HepG2 (cell line): ENCODE results near the gene SNRNP200. TPM values are rescaled to one million over a fixed set of nuclear protein-coding genes. Genes with fewer than 3 reads are reported as not detected.
A peak's percentile ranks its signal among the peaks of the same experiment; 100 is the strongest.

Experiments used
- ADNP ChIP-seq: sonication (generic); formaldehyde crosslinking; IDR thresholded peaks from 2 replicates; pipeline ENCODE4 v1.4.0; 2020; ENCODE audit warnings: missing genetic modification reagents
- AGO2 ChIP-seq: fragments of 200-400 bp; formaldehyde crosslinking; optimal IDR thresholded peaks from 2 replicates; pipeline ENCODE3; 2017; ENCODE audit warnings: mild to moderate bottlenecking, low read depth, low read length, moderate library complexity
- BORCS8-MEF2B ChIP-seq: sonication (generic); formaldehyde crosslinking; IDR thresholded peaks from 2 replicates; pipeline ENCODE4 v1.8.0; 2022; ENCODE audit warnings: mild to moderate bottlenecking, missing genetic modification reagents
- ETV5 ChIP-seq: IDR thresholded peaks from 2 replicates; pipeline ENCODE4 v1.6.1; 2018; ENCODE audit warnings: missing biosample characterization, missing genetic modification reagents, inconsistent platforms, borderline replicate concordance
- HINFP ChIP-seq: sonication (generic); formaldehyde crosslinking; IDR thresholded peaks from 2 replicates; pipeline ENCODE4 v1.4.0; 2020; ENCODE audit warnings: low read depth, mild to moderate bottlenecking, missing genetic modification reagents
- HIVEP1 ChIP-seq: sonication (generic); formaldehyde crosslinking; IDR thresholded peaks from 2 replicates; pipeline ENCODE4 v1.4.0; 2020; ENCODE audit warnings: mild to moderate bottlenecking, missing genetic modification reagents
- HOXA7 ChIP-seq: sonication (generic); formaldehyde crosslinking; IDR thresholded peaks from 2 replicates; pipeline ENCODE4 v1.8.1; 2022; ENCODE audit warnings: mild to moderate bottlenecking, missing genetic modification reagents, moderate library complexity
- JDP2 ChIP-seq: sonication (generic); formaldehyde crosslinking; IDR thresholded peaks from 2 replicates; pipeline ENCODE4 v1.8.1; 2022; ENCODE audit warnings: missing genetic modification reagents, borderline replicate concordance
- MAFF ChIP-seq: IDR thresholded peaks from 2 replicates; pipeline ENCODE4 v1.6.1; 2011; ENCODE audit warnings: low read depth, low read length, improper control_type of control experiment
- MED8 ChIP-seq: sonication (generic); formaldehyde crosslinking; IDR thresholded peaks from 2 replicates; pipeline ENCODE4 v1.8.1; 2023; ENCODE audit warnings: mild to moderate bottlenecking, missing genetic modification reagents; ENCODE audit not compliant: insufficient replicate concordance
- MIER2 ChIP-seq: IDR thresholded peaks from 2 replicates; pipeline ENCODE4 v1.6.1; 2016; ENCODE audit warnings: missing biosample characterization, missing genetic modification reagents
- NR2F1 ChIP-seq, 2 experiments: fragments of 450-650 bp in 1 of 2; formaldehyde crosslinking in 1 of 2; IDR thresholded peaks; 2 replicates each; pipeline versions ENCODE4 v1.5.0 to v1.6.1; 2016 to 2020; ENCODE audit warnings: mild to moderate bottlenecking in 1 of 2, missing compliant biosample characterization in 1 of 2, missing genetic modification reagents in 1 of 2, moderate library complexity in 1 of 2
- RBFOX2 ChIP-seq: fragments of 200-400 bp; formaldehyde crosslinking; IDR thresholded peaks from 2 replicates; pipeline ENCODE4 v1.6.1; 2017; ENCODE audit warnings: low read depth, mild to moderate bottlenecking, low read length
- SP1 ChIP-seq, 2 experiments: fragments of 450-650 bp in 1 of 2; sonication (generic) in 1 of 2; formaldehyde crosslinking in 1 of 2; IDR thresholded peaks; 2 replicates each; pipeline versions ENCODE4 v1.4.0 to v1.6.1; 2016 to 2020; ENCODE audit warnings: missing genetic modification reagents in 1 of 2
- SYNCRIP ChIP-seq: fragments of 200-400 bp; formaldehyde crosslinking; IDR thresholded peaks from 2 replicates; pipeline ENCODE4 v1.6.1; 2018; ENCODE audit warnings: mild to moderate bottlenecking, low read depth, low read length; ENCODE audit not compliant: insufficient read depth
- TBX2 ChIP-seq: sonication (generic); formaldehyde crosslinking; IDR thresholded peaks from 2 replicates; pipeline ENCODE4 v1.5.0; 2020; ENCODE audit warnings: missing genetic modification reagents, mild to moderate bottlenecking, borderline replicate concordance
- ZBTB3 ChIP-seq: sonication (generic); formaldehyde crosslinking; IDR thresholded peaks from 2 replicates; pipeline ENCODE4 v1.4.0; 2020; ENCODE audit warnings: low read depth, mild to moderate bottlenecking, moderate library complexity, missing genetic modification reagents, borderline replicate concordance
- ZNF225 ChIP-seq: sonication (generic); formaldehyde crosslinking; IDR thresholded peaks from 2 replicates; pipeline ENCODE4 v1.4.0; 2020; ENCODE audit warnings: mild to moderate bottlenecking, missing genetic modification reagents
- ZNF543 ChIP-seq: sonication (generic); formaldehyde crosslinking; IDR thresholded peaks from 2 replicates; pipeline ENCODE4 v1.4.0; 2020; ENCODE audit warnings: mild to moderate bottlenecking, missing genetic modification reagents
- ZNF678 ChIP-seq: sonication (generic); formaldehyde crosslinking; IDR thresholded peaks from 2 replicates; pipeline ENCODE4 v1.4.0; 2020; ENCODE audit warnings: mild to moderate bottlenecking, missing genetic modification reagents
- ZNF687 ChIP-seq: sonication (generic); formaldehyde crosslinking; IDR thresholded peaks from 2 replicates; pipeline ENCODE4 v1.5.1; 2020; ENCODE audit warnings: mild to moderate bottlenecking, missing genetic modification reagents, moderate library complexity
- ZNF775 ChIP-seq: sonication (generic); formaldehyde crosslinking; IDR thresholded peaks from 2 replicates; pipeline ENCODE4 v1.4.0; 2020; ENCODE audit warnings: missing genetic modification reagents, mild to moderate bottlenecking, moderate library complexity, borderline replicate concordance
- ZSCAN20 ChIP-seq: sonication (generic); formaldehyde crosslinking; IDR thresholded peaks from 2 replicates; pipeline ENCODE4 v1.4.0; 2020; ENCODE audit warnings: missing genetic modification reagents, mild to moderate bottlenecking, borderline replicate concordance
- polyA plus RNA-seq, 8 experiments: library from polyadenylated mRNA; depleted of rRNA in 3 of 8; stranded (reverse) in 7 of 8; unstranded in 1 of 8; fragments of >200 nt; fragmentation: Illumina TruSeq in 4 of 8; extraction: Trizol in 4 of 8; gene quantifications; 2 replicates each; pipeline versions ENCODE4 v1.2.1 to v1.2.3, GENCODE V29; 2011 to 2016; ENCODE audit warnings: low read depth in 4 of 8, missing spikeins in 1 of 8, mixed read lengths in 1 of 8; ENCODE audit not compliant: insufficient read depth in 1 of 8
- total RNA-seq, 5 experiments: library from RNA; depleted of rRNA; stranded (reverse); fragments of >200 nt; fragmentation: Illumina TruSeq; extraction: Trizol; gene quantifications; 2 replicates each; pipeline ENCODE4 v1.2.3, GENCODE V29; 2016; ENCODE audit warnings: low read depth in 1 of 5
- TF ChIP-seq, protein P1 (sequence below): sonication (generic); formaldehyde crosslinking; IDR thresholded peaks from 2 replicates; pipeline ENCODE4 v1.4.0; 2020; ENCODE audit warnings: low read depth, mild to moderate bottlenecking, missing genetic modification reagents

The SNRNP200 gene
- total and polyA plus RNA-seq, 2 of the 13 experiments (the other 11 are each of a cell fraction or from before 2014, with no cell fraction given), result 99.0 to 232 TPM

- no peak for TF ChIP-seq ZBTB3
- no peak for TF ChIP-seq SYNCRIP
- no peak for TF ChIP-seq NR2F1 (CRISPR knock-in tag; IDR thresholded peaks at IDR 0.05)
- no peak; the same call in 1 of the 2 replicates for TF ChIP-seq ZNF678 (CRISPR knock-in tag)
- no peak for TF ChIP-seq HOXA7
- TF ChIP-seq HIVEP1, result no peak
- no peak for TF ChIP-seq MED8
- 0 out of 2 replicates have a peak, but pooled peaks have one; percentile 28 for TF ChIP-seq ZSCAN20 (CRISPR knock-in tag)
- no peak for TF ChIP-seq ZNF775 (CRISPR knock-in tag)
- TF ChIP-seq AGO2, result no peak
- peak; percentile 55; the same call in 1 of the 2 replicates for TF ChIP-seq TBX2 (CRISPR knock-in tag)
- peak; percentile 19; the same call in 1 of the 2 replicates for TF ChIP-seq MAFF
- peak; percentile 39; the same call in 1 of the 2 replicates for TF ChIP-seq BORCS8-MEF2B (CRISPR knock-in tag)
- TF ChIP-seq ADNP, result 0 out of 2 replicates have a peak, but pooled peaks have one; percentile 22
- no peak for TF ChIP-seq RBFOX2
- TF ChIP-seq ZNF687 (CRISPR knock-in tag), result peak; percentile 83
- TF ChIP-seq, protein P1, sequence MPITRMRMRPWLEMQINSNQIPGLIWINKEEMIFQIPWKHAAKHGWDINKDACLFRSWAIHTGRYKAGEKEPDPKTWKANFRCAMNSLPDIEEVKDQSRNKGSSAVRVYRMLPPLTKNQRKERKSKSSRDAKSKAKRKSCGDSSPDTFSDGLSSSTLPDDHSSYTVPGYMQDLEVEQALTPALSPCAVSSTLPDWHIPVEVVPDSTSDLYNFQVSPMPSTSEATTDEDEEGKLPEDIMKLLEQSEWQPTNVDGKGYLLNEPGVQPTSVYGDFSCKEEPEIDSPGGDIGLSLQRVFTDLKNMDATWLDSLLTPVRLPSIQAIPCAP (CRISPR knock-in tag), result no peak
- no peak for TF ChIP-seq ZNF225
- no peak for TF ChIP-seq SP1 (IDR thresholded peaks at IDR 0.05)
- no peak for TF ChIP-seq SP1 (CRISPR knock-in tag; IDR thresholded peaks at IDR 0.05)
- no peak; the same call in 1 of the 2 replicates for TF ChIP-seq MIER2 (CRISPR knock-in tag)
- TF ChIP-seq JDP2 (CRISPR knock-in tag), result no peak
- no peak; the same call in 1 of the 2 replicates for TF ChIP-seq HINFP (CRISPR knock-in tag)
- no peak for TF ChIP-seq ZNF543 (CRISPR knock-in tag)
- no peak for TF ChIP-seq ETV5 (CRISPR knock-in tag)
These were observed 43.9 kb downstream of the SNRNP200 start (continued) for GRCh38 chr2:96261328-96262003.
